GM13977 (cell line): Measurements from ENCODE around the gene PHLDB2.

Experiments
- DNase-seq: peaks from one replicate; pipeline ENCODE4 v3.0.0; 2012; ENCODE audit warnings: low spot score
- in situ Hi-C: fragments of 300-500 bp; cut with MboI; formaldehyde crosslinking; loops from one replicate; pipeline ENCODE4 v1.12.0; 2022; ENCODE audit warnings: low sequenced_read_pairs, low pct_unique_long_range_greater_than_20kb, mixed read lengths, inconsistent platforms; ENCODE audit not compliant: unreplicated experiment
- TF ChIP-seq, protein P1 (sequence below): IDR thresholded peaks from 2 replicates; pipeline ENCODE4 v1.5.1; 2012; ENCODE audit warnings: mild to moderate bottlenecking, control low read depth; ENCODE audit not compliant: insufficient read depth; ENCODE audit errors: extremely low read depth, missing control alignments

The PHLDB2 gene

DNA sequence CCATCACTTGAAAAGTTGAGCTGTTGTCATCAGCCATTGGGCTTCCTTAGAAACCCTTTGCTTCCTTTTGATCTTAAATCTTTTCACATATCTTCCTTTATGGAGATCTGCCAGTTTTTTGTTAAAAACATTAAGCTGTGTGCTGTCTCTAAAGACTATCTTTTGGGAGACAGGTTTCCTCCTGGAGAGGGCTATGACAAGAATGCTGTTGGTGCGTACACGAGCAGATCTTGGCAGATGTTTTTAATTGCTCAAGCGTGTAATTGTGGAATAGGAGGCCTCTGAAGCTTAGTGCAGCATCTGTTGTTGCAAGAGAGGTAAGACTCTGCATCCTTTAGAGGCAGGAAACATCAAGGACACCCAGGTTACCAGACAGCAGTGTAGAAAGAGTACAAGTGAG, 56.8 kb downstream of the PHLDB2 start:
- in situ Hi-C loops, result no loop called here
- DNase-seq, result no peak
- TF ChIP-seq, protein P1, sequence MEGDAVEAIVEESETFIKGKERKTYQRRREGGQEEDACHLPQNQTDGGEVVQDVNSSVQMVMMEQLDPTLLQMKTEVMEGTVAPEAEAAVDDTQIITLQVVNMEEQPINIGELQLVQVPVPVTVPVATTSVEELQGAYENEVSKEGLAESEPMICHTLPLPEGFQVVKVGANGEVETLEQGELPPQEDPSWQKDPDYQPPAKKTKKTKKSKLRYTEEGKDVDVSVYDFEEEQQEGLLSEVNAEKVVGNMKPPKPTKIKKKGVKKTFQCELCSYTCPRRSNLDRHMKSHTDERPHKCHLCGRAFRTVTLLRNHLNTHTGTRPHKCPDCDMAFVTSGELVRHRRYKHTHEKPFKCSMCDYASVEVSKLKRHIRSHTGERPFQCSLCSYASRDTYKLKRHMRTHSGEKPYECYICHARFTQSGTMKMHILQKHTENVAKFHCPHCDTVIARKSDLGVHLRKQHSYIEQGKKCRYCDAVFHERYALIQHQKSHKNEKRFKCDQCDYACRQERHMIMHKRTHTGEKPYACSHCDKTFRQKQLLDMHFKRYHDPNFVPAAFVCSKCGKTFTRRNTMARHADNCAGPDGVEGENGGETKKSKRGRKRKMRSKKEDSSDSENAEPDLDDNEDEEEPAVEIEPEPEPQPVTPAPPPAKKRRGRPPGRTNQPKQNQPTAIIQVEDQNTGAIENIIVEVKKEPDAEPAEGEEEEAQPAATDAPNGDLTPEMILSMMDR, result no peak

DNA sequence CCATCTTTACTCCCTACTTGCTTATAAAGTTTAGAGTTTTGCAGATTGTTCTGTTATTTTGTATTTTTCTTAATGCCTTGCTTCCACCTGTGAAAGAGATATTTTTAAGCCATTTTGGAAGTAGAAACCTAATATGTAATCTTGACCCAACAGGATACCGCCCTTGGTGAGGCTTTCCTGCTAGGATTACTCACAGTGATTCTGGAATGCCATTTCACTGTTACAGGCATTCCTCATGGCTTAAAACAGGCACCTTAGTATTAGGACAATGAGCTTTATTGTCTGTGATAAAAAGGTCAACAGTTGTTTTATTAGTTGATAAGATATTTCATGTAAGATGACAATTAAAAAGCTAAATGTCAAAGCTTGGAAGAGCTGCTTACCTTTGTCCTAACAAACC, 58.2 kb downstream of the PHLDB2 start:
- in situ Hi-C loops, result no loop called here
- DNase-seq, result no peak
- TF ChIP-seq, protein P1, result no peak

DNA sequence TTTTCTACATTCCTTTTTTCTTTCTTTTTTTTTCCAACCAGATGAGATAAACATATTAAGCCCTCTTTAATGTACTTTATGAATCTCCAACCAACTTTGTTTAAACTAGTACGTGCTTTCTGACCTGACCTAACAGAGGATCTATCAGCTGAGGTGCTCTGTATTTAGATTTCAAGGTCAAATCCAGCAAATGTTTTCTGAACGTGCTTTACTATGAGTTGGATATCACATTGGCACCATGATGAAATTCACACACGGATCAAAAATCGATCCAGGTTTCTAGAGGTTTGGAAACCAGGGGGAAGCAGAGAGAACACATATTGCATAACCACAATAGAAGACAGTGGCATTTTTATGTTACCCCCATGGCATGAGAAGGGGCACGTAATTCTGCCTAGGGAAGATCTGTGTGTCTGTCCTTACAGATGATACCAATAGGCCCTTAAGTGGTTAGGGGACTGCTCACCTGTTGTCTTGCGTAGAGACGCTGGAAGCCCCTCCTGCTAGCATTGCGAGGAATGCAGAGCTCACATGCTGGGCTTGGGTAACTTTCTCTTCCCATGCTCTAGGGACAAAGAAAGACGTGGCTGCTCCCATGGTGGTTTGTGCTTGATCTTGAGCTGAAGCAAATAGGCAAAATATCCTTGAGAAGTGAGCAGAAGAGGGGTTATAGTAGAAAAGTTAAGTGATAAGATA, 60.5 kb downstream of the PHLDB2 start:
- in situ Hi-C loops, result no loop called here
- TF ChIP-seq, protein P1, result no peak
- no peak for DNase-seq

DNA sequence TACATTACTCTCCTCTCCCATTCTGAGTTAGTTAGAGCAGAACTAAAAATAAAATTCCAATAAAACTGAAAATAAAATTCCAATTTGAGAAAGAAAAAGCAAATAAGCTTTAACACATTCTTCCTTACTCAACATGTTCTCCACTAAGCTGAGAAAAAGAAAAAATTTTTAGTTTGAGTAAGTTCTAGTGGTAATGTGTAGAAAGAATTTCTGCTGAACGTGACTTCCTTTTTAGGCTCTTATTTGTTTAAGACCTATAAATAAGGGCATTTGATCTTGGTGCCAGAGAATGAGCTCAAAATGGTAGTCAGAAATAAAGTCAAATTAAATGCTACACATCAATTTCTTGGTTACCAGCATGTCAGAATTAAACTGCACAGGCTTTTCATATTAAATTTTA, 62.1 kb downstream of the PHLDB2 start:
- DNase-seq, result no peak
- in situ Hi-C loops, result no loop called here
- TF ChIP-seq, protein P1, result no peak

DNA sequence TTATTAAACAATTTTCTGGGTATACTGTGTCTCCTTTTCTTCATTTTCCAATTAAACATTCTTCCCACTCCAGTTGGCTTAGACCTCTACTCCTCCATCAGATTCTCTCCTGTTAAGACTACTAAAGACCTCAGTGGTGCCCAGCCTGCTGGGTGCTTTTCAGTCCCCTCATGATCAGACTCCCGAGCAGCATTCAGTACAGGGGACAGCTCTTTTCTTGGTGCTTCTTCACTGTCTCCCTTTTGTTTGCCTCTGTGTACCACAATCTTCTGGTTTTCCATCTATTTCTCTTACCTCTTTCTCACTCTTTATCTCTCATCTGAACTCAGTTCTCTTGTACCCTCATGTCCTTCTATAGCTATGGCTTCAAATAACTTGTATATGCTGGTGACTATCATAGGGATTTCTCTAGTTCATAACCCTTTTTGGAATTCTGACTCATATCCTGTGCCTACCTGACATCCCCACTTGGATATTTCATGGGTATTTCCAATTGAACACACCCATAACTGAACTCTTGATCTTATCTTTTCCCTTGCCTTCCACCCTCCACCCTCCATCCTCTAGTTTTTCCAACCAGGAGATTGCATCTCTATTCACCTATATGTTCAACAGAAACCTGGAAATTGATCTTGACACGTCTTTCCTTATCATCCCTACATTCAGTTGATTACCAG, 64.2 kb downstream of the PHLDB2 start:
- TF ChIP-seq, protein P1, result no peak
- DNase-seq, result no peak
- in situ Hi-C loops, result no loop called here

DNA sequence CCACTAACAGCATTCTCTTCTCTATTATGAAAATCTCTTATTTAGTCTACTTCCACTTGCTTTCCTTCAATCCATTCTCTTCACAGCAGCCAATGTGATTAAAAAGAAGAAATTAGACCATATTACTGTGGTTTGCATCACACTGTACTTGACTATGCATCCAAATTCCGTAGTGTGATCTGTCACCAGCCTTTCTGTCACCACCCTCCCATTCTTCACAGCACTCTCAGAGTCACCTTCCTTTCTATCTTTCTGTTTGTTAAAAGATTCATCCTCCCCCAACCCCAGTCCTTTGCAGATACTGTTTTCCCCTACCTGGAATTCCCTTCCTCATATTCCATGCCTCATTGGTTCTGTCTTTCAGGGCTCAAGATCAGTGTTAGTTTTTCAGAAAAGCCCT, 64.7 kb downstream of the PHLDB2 start:
- TF ChIP-seq, protein P1, result no peak
- no peak for DNase-seq
- in situ Hi-C loops, result no loop called here
